Stimulated activated CD4-positive, alpha-beta T cell treated with anti-CD3 and anti-CD28 coated beads, Interleukin-12 subunit alpha, Interleukin-12 subunit beta, amount 100 ng/mL, for 4 hours (primary cell): Measurements from ENCODE around the gene RPL13A.

Experiments used
- DNase-seq: peaks from one replicate; pipeline ENCODE4 v3.0.0-alpha.2; 2020

The RPL13A gene

GRCh38 chr19:49512970-49513745 lies 25.8 kb downstream of the RPL13A start:
- DNase-seq = peak; percentile 46

- no peak for DNase-seq
Measured at GRCh38 chr19:49513746-49514118, 26.3 kb downstream of the RPL13A start.

DNA sequence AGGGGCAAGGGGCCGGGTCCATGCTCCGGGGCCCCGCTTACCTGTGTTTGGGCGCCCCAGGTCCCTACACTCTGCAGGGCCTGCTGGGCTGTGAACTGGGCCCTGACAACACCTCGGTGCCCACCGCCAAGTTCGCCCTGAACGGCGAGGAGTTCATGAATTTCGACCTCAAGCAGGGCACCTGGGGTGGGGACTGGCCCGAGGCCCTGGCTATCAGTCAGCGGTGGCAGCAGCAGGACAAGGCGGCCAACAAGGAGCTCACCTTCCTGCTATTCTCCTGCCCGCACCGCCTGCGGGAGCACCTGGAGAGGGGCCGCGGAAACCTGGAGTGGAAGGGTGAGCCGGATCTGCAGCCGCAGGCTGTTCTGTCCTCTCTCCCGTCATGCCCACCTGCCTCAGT lies 26.7 kb downstream of the RPL13A start:
- DNase-seq = no peak

- DNase-seq = no peak
Measured at GRCh38 chr19:49515767-49516166, 28.4 kb downstream of the RPL13A start.

GRCh38 chr19:49518033-49518432 lies 30.6 kb downstream of the RPL13A start:
- DNase-seq = no peak

DNA sequence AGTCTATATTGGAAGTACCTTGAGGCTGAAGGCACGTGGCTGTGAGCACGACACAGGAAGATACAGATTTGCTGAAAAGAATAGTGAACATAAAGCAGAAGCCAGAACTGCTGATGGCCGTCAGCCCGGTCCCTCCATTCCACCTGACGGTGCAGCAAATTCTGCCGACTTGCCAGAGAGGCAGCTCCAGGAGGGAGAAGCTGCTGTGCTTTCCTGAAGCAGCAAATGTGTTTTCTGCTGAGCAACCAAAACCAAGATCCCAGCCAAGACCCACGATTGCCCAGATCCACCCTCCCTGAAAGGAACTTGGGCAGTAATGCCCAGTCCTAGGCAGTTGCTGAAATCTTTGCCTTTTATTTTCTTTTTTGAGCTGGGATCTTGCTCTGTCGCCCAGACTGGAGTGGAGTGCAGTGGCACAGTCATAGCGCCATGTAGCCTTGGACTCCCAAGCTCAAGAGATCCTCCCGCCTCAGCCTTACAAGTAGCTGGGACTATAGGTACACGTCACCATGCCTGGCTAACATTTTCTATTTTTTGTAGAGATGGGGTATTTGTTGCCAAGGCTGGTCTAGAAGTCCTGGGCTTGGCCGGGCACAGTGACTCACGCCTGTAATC lies 33.4 kb downstream of the RPL13A start:
- DNase-seq = no peak

GRCh38 chr19:49524812-49525455 lies 37.5 kb downstream of the RPL13A start:
- no peak for DNase-seq

DNA sequence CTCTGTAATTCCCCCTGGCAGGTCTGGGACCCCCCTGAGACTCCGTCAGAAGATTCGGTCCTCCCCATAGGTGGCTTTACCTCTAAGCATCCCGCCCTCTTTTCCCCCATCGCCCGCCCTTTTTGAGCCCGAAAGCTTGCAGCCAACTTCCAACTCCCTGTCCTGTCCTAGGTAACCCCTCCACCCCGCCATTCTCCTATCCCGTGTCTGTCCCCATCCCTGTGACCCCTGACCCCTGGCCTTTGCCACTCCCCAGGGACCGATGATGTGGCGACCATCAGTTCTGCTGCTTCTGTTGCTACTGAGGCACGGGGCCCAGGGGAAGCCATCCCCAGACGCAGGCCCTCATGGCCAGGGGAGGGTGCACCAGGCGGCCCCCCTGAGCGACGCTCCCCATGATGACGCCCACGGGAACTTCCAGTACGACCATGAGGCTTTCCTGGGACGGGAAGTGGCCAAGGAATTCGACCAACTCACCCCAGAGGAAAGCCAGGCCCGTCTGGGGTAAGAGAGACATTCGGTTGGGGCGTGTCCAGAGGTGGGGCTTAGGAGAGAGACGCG lies 40.9 kb downstream of the RPL13A start:
- DNase-seq = no peak

DNA sequence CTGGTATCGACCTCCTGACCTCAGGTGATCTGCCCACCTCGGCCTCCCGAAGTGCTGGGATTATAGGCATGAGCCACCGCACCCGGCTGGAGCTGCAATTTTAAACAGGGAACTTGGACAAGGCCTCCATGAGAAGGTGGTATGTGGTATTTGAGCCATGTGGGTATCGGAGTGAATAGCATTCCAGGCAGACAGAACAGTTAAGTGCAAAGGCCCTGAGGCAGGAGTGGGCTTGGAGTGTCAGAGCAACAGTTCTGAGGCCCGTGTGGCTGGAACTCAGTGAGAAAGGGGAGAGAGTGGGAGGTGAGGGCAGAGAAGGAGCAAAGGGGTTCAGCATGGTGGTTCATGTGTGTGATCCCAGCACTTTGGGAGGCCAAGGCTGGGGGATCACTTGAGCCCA lies 43.3 kb downstream of the RPL13A start:
- no peak for DNase-seq

DNA sequence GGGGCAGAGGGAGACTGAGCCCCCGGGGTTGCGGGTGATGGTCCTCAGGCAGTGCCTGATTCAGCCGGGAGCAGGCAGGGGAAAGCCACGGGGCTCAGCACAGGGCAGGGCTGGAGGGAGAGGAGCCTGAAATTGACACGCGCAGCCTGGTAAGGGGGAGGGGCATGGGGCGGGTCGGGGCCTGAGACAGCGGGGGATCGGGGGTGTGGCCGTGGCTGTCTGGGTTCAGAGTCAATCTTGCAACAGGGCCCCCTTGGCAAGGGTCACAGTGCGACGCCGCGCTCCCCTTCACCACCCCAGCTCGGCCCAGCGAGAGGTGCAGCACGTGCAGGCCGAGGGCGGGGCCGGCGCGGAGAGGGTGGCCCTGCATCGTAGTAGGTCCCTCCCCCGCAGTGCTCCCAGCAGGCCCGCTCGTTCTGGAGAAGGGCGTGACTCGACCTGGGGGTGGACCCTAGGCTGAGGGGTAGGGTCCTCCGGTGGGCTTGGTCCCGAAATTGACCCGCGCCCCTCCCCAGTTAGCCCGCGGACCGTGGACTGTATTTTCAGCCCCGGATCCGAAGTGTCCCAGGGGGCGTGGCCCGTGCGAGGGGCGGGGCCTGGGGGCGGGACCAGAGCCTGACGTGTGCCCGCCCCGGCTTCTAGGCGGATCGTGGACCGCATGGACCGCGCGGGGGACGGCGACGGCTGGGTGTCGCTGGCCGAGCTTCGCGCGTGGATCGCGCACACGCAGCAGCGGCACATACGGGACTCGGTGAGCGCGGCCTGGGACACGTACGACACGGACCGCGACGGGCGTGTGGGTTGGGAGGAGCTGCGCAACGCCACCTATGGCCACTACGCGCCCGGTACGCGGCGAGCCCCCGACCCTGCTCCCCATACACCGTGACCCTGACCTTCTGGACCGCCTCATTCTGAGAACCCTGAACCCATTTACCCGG lies 46.4 kb downstream of the RPL13A start:
- peak; percentile 86 for DNase-seq

- DNase-seq = no peak
Measured at GRCh38 chr19:49534632-49535385, 47.4 kb downstream of the RPL13A start.

- no peak for DNase-seq
Measured at GRCh38 chr19:49536921-49537462, 49.6 kb downstream of the RPL13A start.

- DNase-seq = no peak
Measured at GRCh38 chr19:49538643-49539042, 51.2 kb downstream of the RPL13A start.

DNA sequence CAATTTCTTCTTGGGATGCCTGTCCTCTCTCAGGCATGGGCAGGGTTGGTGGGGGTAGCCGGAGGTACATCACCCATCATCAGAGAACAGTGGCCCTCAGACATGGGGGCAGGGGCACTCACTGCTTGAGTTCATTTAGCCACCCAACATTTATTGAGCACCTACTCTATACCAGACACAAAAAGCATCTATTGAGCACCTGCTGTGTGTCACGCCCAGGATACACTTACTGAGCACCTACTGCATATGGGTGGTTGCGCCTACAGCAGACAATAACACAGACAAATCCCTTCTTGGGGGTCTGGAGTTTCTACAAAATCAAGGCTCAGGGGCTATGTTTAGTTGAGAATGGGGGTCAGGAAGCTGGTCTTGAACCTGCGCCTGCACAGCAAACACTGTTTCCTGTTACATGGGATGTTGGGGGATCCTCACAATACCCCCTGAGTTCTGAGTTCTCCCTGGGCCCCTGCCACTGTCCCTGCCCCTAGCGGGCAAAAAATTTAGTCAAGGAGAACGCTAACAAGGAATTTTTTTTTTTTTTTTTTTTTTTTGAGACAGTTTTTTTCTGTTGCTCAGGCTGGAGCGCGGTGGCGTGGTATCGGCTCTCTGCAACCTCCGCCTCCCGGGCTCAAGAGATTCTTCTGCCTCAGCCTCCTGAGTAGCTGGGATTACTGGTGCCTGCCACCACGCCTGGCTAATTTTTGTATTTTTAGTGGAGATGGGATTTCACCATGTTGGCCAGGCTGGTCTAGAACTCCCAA lies 52.0 kb downstream of the RPL13A start:
- no peak for DNase-seq
